SK-N-SH treated with all-trans-retinoic acid at 6 μM for 48 hours (cell line): ENCODE data around the gene SMYD5.

Source experiments
- ATAC-seq: fragments of 200-7000 bp; cut with Tn5 transposase; 3 replicates; pipeline ENCODE4 v1.9.1; 2020; ENCODE audit warnings: mild to moderate bottlenecking, moderate library complexity
- ARNTL ChIP-seq: fragments of 450-650 bp; formaldehyde crosslinking; IDR thresholded peaks from 2 replicates; pipeline ENCODE4 v1.5.0; 2020; ENCODE audit warnings: low read depth, mild to moderate bottlenecking, moderate library complexity, borderline replicate concordance
- CSDC2 ChIP-seq: fragments of 250-450 bp; sonication (Bioruptor Pico); IDR thresholded peaks from 2 replicates; pipeline ENCODE4 v1.5.0; 2020; ENCODE audit warnings: mild to moderate bottlenecking, moderate library complexity
- ESRRG ChIP-seq: fragments of 250-450 bp; sonication (Bioruptor Pico); IDR thresholded peaks from 2 replicates; pipeline ENCODE4 v1.6.1; 2021; ENCODE audit warnings: mild to moderate bottlenecking
- GLIS3 ChIP-seq: fragments of 250-450 bp; sonication (Bioruptor Pico); IDR thresholded peaks from 2 replicates; pipeline ENCODE4 v1.5.0; 2020; ENCODE audit warnings: mild to moderate bottlenecking, moderate library complexity
- ISL1 ChIP-seq: fragments of 250-450 bp; sonication (Bioruptor Pico); IDR thresholded peaks from 2 replicates; pipeline ENCODE4 v2.1.2; 2022; ENCODE audit warnings: mild to moderate bottlenecking, moderate library complexity
- OSR1 ChIP-seq: fragments of 250-450 bp; sonication (Bioruptor Pico); IDR thresholded peaks from 2 replicates; pipeline ENCODE4 v1.8.0; 2022; ENCODE audit warnings: moderate library complexity, mild to moderate bottlenecking, inconsistent platforms
- PPARA ChIP-seq: fragments of 250-450 bp; sonication (Bioruptor Pico); IDR thresholded peaks from 2 replicates; pipeline ENCODE4 v1.5.0; 2020; ENCODE audit warnings: mild to moderate bottlenecking, borderline replicate concordance
- RARB ChIP-seq: fragments of 250-450 bp; sonication (Bioruptor Pico); IDR thresholded peaks from 2 replicates; pipeline ENCODE4 v1.8.0; 2021; ENCODE audit warnings: mild to moderate bottlenecking, moderate library complexity
- SNAI2 ChIP-seq: fragments of 250-450 bp; sonication (Bioruptor Pico); IDR thresholded peaks from 2 replicates; pipeline ENCODE4 v1.5.0; 2020; ENCODE audit warnings: mild to moderate bottlenecking, moderate library complexity
- TCF4 ChIP-seq: fragments of 250-450 bp; sonication (Bioruptor Pico); IDR thresholded peaks from 2 replicates; pipeline ENCODE4 v1.8.0; 2021; ENCODE audit warnings: mild to moderate bottlenecking, moderate library complexity, borderline replicate concordance
- TOX ChIP-seq: fragments of 250-450 bp; sonication (Bioruptor Pico); IDR thresholded peaks from 2 replicates; pipeline ENCODE4 v1.8.0; 2021; ENCODE audit warnings: mild to moderate bottlenecking, moderate library complexity, borderline replicate concordance
- ZC3H10 ChIP-seq: fragments of 250-450 bp; sonication (Bioruptor Pico); IDR thresholded peaks from 2 replicates; pipeline ENCODE4 v1.5.1; 2021; ENCODE audit warnings: mild to moderate bottlenecking, moderate library complexity
- ZFP3 ChIP-seq: fragments of 250-450 bp; sonication (Bioruptor Pico); IDR thresholded peaks from 2 replicates; pipeline ENCODE4 v1.5.0; 2020; ENCODE audit warnings: mild to moderate bottlenecking, moderate library complexity
- ZNF70 ChIP-seq: fragments of 450-650 bp; formaldehyde crosslinking; IDR thresholded peaks from 2 replicates; pipeline ENCODE4 v1.5.0; 2020; ENCODE audit warnings: mild to moderate bottlenecking, moderate library complexity
- TF ChIP-seq, protein P1 (sequence below): fragments of 250-450 bp; sonication (Bioruptor Pico); IDR thresholded peaks from 2 replicates; pipeline ENCODE4 v1.8.0; 2021; ENCODE audit warnings: low read depth, mild to moderate bottlenecking, moderate library complexity, borderline replicate concordance
- TF ChIP-seq, protein P2 (sequence below): fragments of 250-450 bp; sonication (Bioruptor Pico); IDR thresholded peaks from 2 replicates; pipeline ENCODE4 v1.5.0; 2020; ENCODE audit warnings: mild to moderate bottlenecking, moderate library complexity
- TF ChIP-seq, protein P3 (sequence below): fragments of 250-450 bp; sonication (Bioruptor Pico); IDR thresholded peaks from 2 replicates; pipeline ENCODE4 v1.5.1; 2021; ENCODE audit warnings: mild to moderate bottlenecking, moderate library complexity
- TF ChIP-seq, protein P4 (sequence below): fragments of 250-450 bp; sonication (Bioruptor Pico); IDR thresholded peaks from 2 replicates; pipeline ENCODE4 v1.8.0; 2020; ENCODE audit warnings: mild to moderate bottlenecking, moderate library complexity, borderline replicate concordance

SMYD5 gene

DNA sequence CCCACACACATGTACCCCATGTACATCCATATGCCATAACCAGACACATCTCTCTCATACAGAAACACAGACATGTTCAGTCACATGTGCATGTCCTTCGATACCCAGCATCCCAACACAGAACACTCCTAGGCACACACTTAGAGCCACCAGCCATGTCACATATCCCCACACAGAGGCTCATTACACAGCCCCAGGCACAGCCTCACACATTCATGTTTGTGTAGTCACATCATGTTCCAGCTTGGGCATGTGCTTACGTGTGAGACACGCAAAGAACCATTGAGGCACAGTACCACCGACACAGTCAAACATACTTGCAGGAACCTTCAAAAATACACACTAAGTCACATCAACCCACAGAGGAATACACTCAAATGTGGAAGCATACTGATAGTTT is 53.0 kb downstream of the SMYD5 start:
- TF ChIP-seq TOX (CRISPR knock-in tag) = no peak
- TF ChIP-seq, protein P1, sequence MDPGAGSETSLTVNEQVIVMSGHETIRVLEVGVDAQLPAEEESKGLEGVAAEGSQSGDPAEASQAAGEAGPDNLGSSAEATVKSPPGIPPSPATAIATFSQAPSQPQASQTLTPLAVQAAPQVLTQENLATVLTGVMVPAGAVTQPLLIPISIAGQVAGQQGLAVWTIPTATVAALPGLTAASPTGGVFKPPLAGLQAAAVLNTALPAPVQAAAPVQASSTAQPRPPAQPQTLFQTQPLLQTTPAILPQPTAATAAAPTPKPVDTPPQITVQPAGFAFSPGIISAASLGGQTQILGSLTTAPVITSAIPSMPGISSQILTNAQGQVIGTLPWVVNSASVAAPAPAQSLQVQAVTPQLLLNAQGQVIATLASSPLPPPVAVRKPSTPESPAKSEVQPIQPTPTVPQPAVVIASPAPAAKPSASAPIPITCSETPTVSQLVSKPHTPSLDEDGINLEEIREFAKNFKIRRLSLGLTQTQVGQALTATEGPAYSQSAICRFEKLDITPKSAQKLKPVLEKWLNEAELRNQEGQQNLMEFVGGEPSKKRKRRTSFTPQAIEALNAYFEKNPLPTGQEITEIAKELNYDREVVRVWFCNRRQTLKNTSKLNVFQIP = no peak
- no peak for TF ChIP-seq PPARA (CRISPR knock-in tag)
- TF ChIP-seq CSDC2 (CRISPR knock-in tag) = no peak
- ATAC-seq = no peak

DNA sequence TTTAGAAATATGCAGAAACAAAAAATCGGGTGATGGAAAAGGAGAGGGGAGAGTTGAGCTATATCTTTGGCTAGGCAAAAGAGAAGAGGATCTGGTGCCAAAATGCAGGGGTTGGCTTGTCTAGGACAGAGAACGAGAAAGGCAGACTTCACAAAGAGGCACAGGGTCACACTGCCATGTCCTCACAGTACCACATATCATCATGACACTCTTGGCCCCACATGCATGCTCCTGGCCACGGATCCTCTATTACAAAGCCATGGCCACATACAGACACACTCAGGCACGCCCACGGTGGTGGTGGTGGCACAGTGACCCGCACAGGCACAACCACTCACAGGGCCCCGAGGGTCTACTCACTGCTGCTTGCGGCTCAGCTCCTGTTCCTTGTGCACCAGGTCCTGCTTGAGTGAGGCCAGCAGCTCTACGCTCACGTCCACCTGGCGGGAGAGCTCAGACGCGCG is 54.4 kb downstream of the SMYD5 start:
- no peak for ATAC-seq

DNA sequence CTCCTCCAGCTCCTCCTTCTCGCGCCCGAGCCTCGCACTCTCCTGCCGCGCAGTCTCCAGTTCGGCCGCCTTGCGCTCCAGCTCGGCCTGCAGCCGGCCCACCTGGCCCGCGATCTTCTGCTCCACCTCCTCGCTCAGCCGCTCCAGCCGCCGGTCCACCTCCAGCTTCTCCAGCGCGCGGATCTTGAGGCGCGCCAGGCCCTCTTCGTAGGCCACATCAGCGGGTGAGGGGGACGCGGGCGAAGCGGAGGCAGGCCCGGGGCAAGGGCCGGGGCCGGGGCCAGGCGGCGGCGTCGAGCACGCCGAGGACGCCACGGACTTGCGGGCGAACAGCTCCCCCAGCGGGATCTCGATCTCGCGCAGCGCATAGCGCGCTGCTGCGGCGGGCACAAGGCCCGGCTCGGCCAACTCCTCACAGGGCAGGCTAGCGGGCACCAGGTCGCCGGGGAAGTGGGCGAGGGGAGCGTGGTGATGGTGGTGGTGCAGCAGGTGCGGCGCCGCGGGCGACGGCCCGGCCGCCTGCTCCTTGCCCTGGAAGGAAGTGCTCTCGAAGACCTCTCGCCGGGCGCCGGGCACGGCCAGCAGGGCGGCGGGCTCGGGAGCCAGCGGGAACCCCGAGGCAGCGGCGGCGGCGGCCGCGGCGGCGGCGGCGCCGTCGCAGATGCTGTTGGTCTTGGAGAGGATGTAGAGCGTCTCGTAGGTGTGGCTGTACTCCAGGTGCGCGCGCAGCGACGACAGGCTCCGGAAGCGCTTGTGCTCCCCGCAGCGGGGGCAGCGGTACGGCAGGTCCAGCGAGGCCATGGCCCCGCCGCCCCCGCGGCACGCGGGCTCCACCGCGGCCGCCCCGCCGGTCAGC is 55.0 kb downstream of the SMYD5 start:
- ATAC-seq = no peak
- TF ChIP-seq, protein P2, sequence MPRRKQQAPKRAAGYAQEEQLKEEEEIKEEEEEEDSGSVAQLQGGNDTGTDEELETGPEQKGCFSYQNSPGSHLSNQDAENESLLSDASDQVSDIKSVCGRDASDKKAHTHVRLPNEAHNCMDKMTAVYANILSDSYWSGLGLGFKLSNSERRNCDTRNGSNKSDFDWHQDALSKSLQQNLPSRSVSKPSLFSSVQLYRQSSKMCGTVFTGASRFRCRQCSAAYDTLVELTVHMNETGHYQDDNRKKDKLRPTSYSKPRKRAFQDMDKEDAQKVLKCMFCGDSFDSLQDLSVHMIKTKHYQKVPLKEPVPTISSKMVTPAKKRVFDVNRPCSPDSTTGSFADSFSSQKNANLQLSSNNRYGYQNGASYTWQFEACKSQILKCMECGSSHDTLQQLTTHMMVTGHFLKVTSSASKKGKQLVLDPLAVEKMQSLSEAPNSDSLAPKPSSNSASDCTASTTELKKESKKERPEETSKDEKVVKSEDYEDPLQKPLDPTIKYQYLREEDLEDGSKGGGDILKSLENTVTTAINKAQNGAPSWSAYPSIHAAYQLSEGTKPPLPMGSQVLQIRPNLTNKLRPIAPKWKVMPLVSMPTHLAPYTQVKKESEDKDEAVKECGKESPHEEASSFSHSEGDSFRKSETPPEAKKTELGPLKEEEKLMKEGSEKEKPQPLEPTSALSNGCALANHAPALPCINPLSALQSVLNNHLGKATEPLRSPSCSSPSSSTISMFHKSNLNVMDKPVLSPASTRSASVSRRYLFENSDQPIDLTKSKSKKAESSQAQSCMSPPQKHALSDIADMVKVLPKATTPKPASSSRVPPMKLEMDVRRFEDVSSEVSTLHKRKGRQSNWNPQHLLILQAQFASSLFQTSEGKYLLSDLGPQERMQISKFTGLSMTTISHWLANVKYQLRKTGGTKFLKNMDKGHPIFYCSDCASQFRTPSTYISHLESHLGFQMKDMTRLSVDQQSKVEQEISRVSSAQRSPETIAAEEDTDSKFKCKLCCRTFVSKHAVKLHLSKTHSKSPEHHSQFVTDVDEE = no peak
- TF ChIP-seq ARNTL (CRISPR knock-in tag) (no peak), SNAI2 (no peak), PPARA (CRISPR knock-in tag) (no peak), ISL1 (CRISPR knock-in tag) (no peak), ZC3H10 (CRISPR knock-in tag) (no peak), ESRRG (no peak), ZFP3 (no peak), CSDC2 (CRISPR knock-in tag) (no peak), TOX (CRISPR knock-in tag) (no peak), RARB (no peak), TCF4 (CRISPR knock-in tag) (no peak), OSR1 (no peak), ZNF70 (CRISPR knock-in tag) (no peak), GLIS3 (CRISPR knock-in tag) (no peak)
- TF ChIP-seq, protein P3, sequence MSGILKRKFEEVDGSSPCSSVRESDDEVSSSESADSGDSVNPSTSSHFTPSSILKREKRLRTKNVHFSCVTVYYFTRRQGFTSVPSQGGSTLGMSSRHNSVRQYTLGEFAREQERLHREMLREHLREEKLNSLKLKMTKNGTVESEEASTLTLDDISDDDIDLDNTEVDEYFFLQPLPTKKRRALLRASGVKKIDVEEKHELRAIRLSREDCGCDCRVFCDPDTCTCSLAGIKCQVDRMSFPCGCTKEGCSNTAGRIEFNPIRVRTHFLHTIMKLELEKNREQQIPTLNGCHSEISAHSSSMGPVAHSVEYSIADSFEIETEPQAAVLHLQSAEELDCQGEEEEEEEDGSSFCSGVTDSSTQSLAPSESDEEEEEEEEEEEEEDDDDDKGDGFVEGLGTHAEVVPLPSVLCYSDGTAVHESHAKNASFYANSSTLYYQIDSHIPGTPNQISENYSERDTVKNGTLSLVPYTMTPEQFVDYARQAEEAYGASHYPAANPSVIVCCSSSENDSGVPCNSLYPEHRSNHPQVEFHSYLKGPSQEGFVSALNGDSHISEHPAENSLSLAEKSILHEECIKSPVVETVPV (CRISPR knock-in tag) = no peak
- TF ChIP-seq, protein P4, sequence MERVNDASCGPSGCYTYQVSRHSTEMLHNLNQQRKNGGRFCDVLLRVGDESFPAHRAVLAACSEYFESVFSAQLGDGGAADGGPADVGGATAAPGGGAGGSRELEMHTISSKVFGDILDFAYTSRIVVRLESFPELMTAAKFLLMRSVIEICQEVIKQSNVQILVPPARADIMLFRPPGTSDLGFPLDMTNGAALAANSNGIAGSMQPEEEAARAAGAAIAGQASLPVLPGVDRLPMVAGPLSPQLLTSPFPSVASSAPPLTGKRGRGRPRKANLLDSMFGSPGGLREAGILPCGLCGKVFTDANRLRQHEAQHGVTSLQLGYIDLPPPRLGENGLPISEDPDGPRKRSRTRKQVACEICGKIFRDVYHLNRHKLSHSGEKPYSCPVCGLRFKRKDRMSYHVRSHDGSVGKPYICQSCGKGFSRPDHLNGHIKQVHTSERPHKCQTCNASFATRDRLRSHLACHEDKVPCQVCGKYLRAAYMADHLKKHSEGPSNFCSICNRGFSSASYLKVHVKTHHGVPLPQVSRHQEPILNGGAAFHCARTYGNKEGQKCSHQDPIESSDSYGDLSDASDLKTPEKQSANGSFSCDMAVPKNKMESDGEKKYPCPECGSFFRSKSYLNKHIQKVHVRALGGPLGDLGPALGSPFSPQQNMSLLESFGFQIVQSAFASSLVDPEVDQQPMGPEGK = no peak

More for the DNA sequence above, 54.4 kb downstream of the SMYD5 start:
- TF ChIP-seq, protein P3 (CRISPR knock-in tag) = no peak
- TF ChIP-seq PPARA (CRISPR knock-in tag) (no peak), ARNTL (CRISPR knock-in tag) (no peak), ZNF70 (CRISPR knock-in tag) (no peak), GLIS3 (CRISPR knock-in tag) (no peak)
- TF ChIP-seq, protein P2 = no peak
- TF ChIP-seq, all 23 proteins: peak for 0
